HCT116 (cell line): ENCODE data around the gene SAMD1.

Experiments
- CEBPB ChIP-seq: IDR thresholded peaks from 2 replicates; pipeline ENCODE4 v1.6.1; 2012; ENCODE audit warnings: low read depth
- CTCF ChIP-seq, 3 experiments: fragments of 200-600 bp in 1 of 3; sonication (generic) in 1 of 3; IDR thresholded peaks in 2 of 3; conservative IDR thresholded peaks in 1 of 3; 2 replicates each; pipeline ENCODE4 v1.5.1; 2012 to 2017; ENCODE audit warnings: low read depth in 2 of 3, low read length in 2 of 3, antibody characterized with exemption in 1 of 3, borderline replicate concordance in 1 of 3, control low read depth in 1 of 3, mild to moderate bottlenecking in 1 of 3, mixed read lengths in 1 of 3, mixed run types in 1 of 3, moderate library complexity in 1 of 3; ENCODE audit not compliant: insufficient read depth in 1 of 3
- EZH2 ChIP-seq: fragments of 200-600 bp; sonication (generic); IDR thresholded peaks from 2 replicates; pipeline ENCODE4 v1.6.1; 2017; ENCODE audit warnings: antibody characterized with exemption, mixed run types
- EZH2phosphoT487 ChIP-seq: fragments of 200-600 bp; IDR thresholded peaks from 2 replicates; pipeline ENCODE4 v1.6.1; 2018; ENCODE audit warnings: antibody characterized with exemption, borderline replicate concordance
- FOSL1 ChIP-seq: IDR thresholded peaks from 2 replicates; pipeline ENCODE4 v1.6.1; 2012; ENCODE audit warnings: low read depth
- MAX ChIP-seq: IDR thresholded peaks from 2 replicates; pipeline ENCODE4 v1.6.1; 2012
- POLR2A ChIP-seq: IDR thresholded peaks from 2 replicates; pipeline ENCODE4 v1.7.0; 2011; ENCODE audit warnings: borderline replicate concordance; ENCODE audit not compliant: insufficient read depth, insufficient read length; ENCODE audit errors: extremely low read depth
- POLR2AphosphoS5 ChIP-seq: IDR thresholded peaks from 2 replicates; pipeline ENCODE4 v1.6.1; 2011; ENCODE audit warnings: mild to moderate bottlenecking, low read depth, low read length, moderate library complexity
- RAD21 ChIP-seq: IDR thresholded peaks from 2 replicates; pipeline ENCODE4 v1.6.1; 2012; ENCODE audit warnings: low read depth, mild to moderate bottlenecking
- SRF ChIP-seq: IDR thresholded peaks from 2 replicates; pipeline ENCODE4 v1.6.1; 2012; ENCODE audit warnings: low read depth
- YY1 ChIP-seq: IDR thresholded peaks from 2 replicates; pipeline ENCODE4 v1.6.1; 2011; ENCODE audit warnings: low read length, low read depth, moderate library complexity, mild to moderate bottlenecking; ENCODE audit not compliant: insufficient replicate concordance; ENCODE audit errors: extremely low read depth

GRCh38 chr19:14115756-14116155 lies 25.2 kb upstream of the SAMD1 start:
- TF ChIP-seq CTCF (IDR thresholded peaks at IDR 0.05 in 2 of 3, conservative IDR thresholded peaks at IDR 0.05 in 1 of 3; ENCODE audit: borderline replicate concordance in 1 of 3, insufficient read depth in 1 of 3, low read depth in 2 of 3, low read length in 2 of 3) (no peak), POLR2AphosphoS5 (no peak), SRF (no peak), MAX (no peak), YY1 (no peak), RAD21 (no peak), POLR2A (no peak), EZH2phosphoT487 (no peak), FOSL1 (no peak), CEBPB (no peak), EZH2 (no peak)
